Measurements from ENCODE around the gene SELENOM.
"Not testable (repeated sequence)": the region's sequence is repeated elsewhere in the genome, so short reads cannot be mapped to it uniquely, and the experiment has no call there.

Gene SELENOM

DNA sequence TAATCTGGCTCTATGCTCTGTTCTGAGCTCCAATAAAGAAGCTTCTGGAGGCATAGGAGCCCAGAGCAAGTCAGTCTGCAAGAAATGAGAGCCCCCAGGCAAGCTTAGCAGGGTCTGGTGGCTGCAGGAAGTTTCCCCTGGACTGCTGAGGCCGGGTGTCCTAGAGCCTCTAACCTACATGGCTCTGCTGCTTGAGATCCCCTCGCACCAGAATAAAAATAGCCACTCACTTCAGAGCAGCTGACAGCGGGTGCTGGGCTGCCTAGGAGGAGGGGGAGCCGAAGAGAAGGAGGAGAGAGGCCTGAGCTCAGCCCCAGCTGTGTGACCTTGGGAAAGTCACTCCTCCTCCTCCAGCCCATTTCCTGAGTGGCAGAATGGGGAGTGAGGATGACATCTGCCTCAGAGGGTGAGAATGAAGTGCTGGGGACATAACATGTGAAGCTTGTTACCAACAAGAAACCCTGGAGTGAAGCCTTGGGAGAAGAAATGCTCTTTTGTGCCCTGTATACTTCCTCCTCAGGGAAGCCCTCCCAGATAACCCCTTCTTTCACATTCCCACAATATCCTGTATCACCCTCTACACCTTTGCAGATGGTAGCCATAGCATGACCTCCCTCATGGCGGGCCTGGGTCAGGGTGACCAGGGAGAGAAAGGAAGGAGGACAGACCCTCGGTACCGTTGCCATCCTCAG lies 11.8 kb upstream of the SELENOM start:
- Histone ChIP-seq H3K36me3 (no peaks in the 10 kb centered on the region), H3K4me1 (ENCODE audit: control insufficient read depth in 1 of 2, insufficient read depth in 1 of 2, low read depth in 1 of 2, low read length in 1 of 2) (no peaks in the 10 kb centered on the region), H3K27ac (no peak overlapping the region), H3K27me3 (no peaks in the 10 kb centered on the region), H3K9me3 (no peaks in the 10 kb centered on the region), H3K4me3 (ENCODE audit: low read depth in 1 of 2, low read length in 1 of 2) (no peak overlapping the region)
- TF ChIP-seq, protein P1, sequence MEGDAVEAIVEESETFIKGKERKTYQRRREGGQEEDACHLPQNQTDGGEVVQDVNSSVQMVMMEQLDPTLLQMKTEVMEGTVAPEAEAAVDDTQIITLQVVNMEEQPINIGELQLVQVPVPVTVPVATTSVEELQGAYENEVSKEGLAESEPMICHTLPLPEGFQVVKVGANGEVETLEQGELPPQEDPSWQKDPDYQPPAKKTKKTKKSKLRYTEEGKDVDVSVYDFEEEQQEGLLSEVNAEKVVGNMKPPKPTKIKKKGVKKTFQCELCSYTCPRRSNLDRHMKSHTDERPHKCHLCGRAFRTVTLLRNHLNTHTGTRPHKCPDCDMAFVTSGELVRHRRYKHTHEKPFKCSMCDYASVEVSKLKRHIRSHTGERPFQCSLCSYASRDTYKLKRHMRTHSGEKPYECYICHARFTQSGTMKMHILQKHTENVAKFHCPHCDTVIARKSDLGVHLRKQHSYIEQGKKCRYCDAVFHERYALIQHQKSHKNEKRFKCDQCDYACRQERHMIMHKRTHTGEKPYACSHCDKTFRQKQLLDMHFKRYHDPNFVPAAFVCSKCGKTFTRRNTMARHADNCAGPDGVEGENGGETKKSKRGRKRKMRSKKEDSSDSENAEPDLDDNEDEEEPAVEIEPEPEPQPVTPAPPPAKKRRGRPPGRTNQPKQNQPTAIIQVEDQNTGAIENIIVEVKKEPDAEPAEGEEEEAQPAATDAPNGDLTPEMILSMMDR (IDR thresholded peaks at IDR 0.05), result no peak

DNA sequence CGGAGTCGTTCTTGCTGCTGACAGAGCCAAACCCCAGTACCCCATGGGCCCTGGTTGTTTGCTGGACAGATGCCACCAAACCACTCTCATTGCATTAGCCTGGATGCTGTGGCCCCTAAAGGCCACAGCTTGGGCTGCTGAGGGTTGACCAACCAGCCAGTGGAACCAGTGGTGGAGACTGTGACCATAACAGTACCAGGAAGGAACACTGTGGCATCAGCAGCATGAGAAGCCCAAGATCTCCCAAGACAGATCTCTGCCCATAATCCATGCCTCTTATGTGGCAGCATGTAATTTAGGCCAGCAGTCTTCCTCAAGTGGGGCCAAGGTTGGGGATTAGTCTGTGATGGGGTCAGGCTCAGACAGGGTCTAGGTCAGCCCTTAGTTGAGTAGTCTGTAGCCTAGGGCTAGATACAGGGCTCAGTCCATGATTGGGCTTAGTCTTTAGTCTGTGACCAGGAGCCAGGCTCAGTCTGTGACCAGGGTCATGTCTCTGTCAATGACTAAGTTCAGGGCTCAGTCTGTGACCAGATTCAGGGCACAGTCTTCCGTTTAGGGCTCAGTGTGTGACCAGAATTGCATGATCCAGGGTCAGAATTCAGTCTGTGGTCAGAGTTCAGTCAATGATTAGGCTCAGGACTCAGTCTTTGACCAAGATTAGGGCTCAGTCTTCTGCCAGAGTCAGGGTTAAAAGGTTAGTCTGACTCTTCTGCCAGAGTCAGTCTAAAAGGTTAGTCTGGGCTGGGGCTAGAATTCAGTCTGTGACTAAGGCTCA lies 10.9 kb upstream of the SELENOM start:
- TF ChIP-seq, protein P1 (IDR thresholded peaks at IDR 0.05), result no peak
- H3K27me3 ChIP-seq, result no peaks in the 10 kb centered on the region
- no peak overlapping the region for H3K4me3 ChIP-seq (ENCODE audit: low read depth in 1 of 2, low read length in 1 of 2)
- no peaks in the 10 kb centered on the region for H3K36me3 ChIP-seq
- no peaks in the 10 kb centered on the region for H3K4me1 ChIP-seq (ENCODE audit: control insufficient read depth in 1 of 2, insufficient read depth in 1 of 2, low read depth in 1 of 2, low read length in 1 of 2)
- H3K27ac ChIP-seq, result no peak overlapping the region
- H3K9me3 ChIP-seq, result no peaks in the 10 kb centered on the region

DNA sequence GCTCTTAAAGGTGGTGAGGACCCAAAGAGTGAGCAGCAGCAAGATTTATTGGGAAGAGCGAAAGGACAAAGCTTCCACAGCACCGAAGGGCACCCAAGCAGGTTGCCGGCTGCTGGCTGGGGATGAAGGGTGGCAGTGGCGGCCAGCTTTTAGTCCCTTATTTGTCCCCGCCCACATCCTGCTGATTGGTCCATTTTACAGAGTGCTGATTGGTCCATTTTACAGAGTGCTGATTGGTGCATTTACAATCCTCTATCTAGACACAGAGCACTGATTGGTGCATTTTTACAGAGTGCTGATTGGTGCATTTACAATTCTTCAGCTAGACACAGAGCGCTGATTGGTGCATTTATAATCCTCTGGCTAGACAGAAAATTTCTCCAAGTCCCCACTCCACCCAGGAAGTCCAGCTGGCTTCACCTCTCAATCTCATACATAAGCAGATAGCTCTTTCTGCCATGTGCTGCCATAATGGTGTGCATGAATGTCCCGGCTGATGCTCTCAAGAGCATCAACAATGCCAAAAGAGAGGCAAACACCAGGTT lies 5.3 kb upstream of the SELENOM start:
- H3K4me3 ChIP-seq (ENCODE audit: low read depth in 1 of 2, low read length in 1 of 2); H3K27ac ChIP-seq; H3K9me3 ChIP-seq; H3K27me3 ChIP-seq; H3K36me3 ChIP-seq; H3K4me1 ChIP-seq (ENCODE audit: control insufficient read depth in 1 of 2, insufficient read depth in 1 of 2, low read depth in 1 of 2, low read length in 1 of 2): not testable (repeated sequence)

DNA sequence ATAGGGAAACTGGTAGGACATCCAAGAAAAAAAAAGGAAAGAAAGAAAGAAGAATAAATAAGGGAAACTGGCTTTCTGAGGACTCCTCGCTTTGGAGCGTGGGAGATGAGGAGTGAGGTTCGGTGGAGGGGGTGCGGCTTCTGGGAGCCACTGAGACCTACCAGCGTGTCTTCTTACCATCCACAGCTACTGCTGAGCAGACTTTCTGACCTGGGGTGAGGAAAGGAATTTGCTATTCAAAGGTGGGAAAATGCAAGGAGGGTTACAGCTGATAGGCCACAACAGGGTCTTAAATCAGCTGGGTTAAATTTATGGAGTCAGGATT lies 488 bp upstream of the SELENOM start:
- Histone ChIP-seq H3K4me3 (ENCODE audit: low read depth in 1 of 2, low read length in 1 of 2) (peak overlapping the region; percentile 60 to 74), H3K36me3 (no peaks in the 10 kb centered on the region), H3K9me3 (no peaks in the 10 kb centered on the region), H3K27ac (peak overlapping the region; percentile 50), H3K4me1 (ENCODE audit: control insufficient read depth in 1 of 2, insufficient read depth in 1 of 2, low read depth in 1 of 2, low read length in 1 of 2) (peaks cover 10 to 12% of the 10 kb centered on the region in 2 experiments), H3K27me3 (peaks cover 20% of the 10 kb centered on the region)
- TF ChIP-seq, protein P1 (IDR thresholded peaks at IDR 0.05), result no peak

DNA sequence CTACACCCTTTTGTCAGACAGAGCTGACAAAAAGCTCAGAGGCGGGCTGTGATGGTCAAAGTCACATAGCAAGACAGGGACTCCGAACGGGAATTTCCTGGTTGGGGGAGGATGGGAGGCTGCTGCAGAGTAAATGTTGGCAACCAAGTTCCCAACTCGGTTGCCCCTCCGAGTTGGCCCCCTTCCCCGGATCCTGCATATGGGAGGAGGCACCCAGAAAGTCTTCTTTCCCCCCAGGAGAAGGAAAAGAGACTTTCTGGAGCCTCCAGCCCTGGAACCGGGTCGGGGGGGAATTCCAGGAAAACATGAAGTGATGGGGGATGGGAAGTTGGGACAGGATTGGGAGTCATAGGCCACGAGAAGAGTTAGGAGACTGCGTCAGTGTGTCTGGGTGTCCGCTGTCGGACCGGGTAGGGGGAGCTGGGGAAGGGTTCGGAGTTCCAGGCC lies 614 bp downstream of the SELENOM start:
- Histone ChIP-seq H3K27me3 (peaks cover 20% of the 10 kb centered on the region), H3K4me1 (ENCODE audit: control insufficient read depth in 1 of 2, insufficient read depth in 1 of 2, low read depth in 1 of 2, low read length in 1 of 2) (peaks cover 10 to 12% of the 10 kb centered on the region in 2 experiments), H3K9me3 (no peaks in the 10 kb centered on the region), H3K4me3 (ENCODE audit: low read depth in 1 of 2, low read length in 1 of 2) (peak overlapping the region; percentile 60 to 74), H3K27ac (no peak overlapping the region), H3K36me3 (no peaks in the 10 kb centered on the region)
- TF ChIP-seq, protein P1 (IDR thresholded peaks at IDR 0.05), result no peak

All from neutrophil (primary cell).